T-helper 17 cell (primary cell): ENCODE data around the gene SERPINA9. TPM values are rescaled to one million over a fixed set of nuclear protein-coding genes. Genes with fewer than 3 reads are reported as not detected.

Source experiments
- ATAC-seq: fragments of 150-1000 bp; cut with Tn5 transposase; 2 replicates; pipeline ENCODE4 v1.10.0; 2021; ENCODE audit warnings: mild to moderate bottlenecking, moderate library complexity
- DNase-seq, 3 donors: peaks; one replicate each; pipeline versions ENCODE4 v3.0.0 to v3.0.0-alpha.2; 2020 to 2021
- H3K9me3 ChIP-seq: one replicate; pipeline ENCODE4 v1.7.0; 2013; ENCODE audit warnings: low read length, mild to moderate bottlenecking; ENCODE audit not compliant: control insufficient read depth, poor library complexity, severe bottlenecking
- H3K27ac Mint-ChIP-seq: one replicate; pipeline ENCODE4 v1.8.0; 2022; ENCODE audit warnings: mild to moderate bottlenecking, moderate library complexity, mixed read lengths
- H3K27me3 Mint-ChIP-seq: one replicate; pipeline ENCODE4 v1.8.0; 2022; ENCODE audit warnings: mixed read lengths
- H3K36me3 Mint-ChIP-seq: one replicate; pipeline ENCODE4 v1.8.0; 2022; ENCODE audit warnings: low read depth, mixed read lengths
- H3K4me1 Mint-ChIP-seq: one replicate; pipeline ENCODE4 v1.8.0; 2022; ENCODE audit warnings: mild to moderate bottlenecking, mixed read lengths
- H3K4me3 Mint-ChIP-seq: one replicate; pipeline ENCODE4 v1.8.0; 2022; ENCODE audit warnings: mild to moderate bottlenecking, moderate library complexity, mixed read lengths
- total RNA-seq, 4 donors: library from RNA in 2 of 4; stranded (reverse) in 2 of 4; gene quantifications; one replicate each; pipeline ENCODE4 v1.2.3 and lab custom pipeline; 2022 to 2026

Gene SERPINA9
- total RNA-seq, 2 donors from 2014 or later, result not detected

DNA sequence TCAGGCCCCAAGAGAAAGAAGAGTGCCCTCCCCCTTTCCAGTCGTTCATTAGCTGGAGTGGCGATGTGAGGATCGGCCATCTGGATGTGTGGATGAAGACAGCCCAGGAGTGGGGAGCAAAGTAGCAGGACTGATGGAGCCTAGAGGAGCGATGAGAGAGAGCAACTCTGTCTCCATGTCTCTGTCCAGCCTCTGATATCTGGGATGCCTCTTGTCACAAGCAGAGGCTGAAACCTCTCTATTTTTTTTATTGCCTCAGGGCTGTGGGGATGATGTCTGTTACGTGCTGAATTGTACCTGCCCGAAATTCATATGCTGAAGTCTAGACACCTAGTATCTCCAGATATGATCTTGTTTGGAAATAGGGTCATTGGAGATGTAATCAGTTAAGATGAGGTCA, 26.1 kb downstream of the SERPINA9 start:
- no peaks in the 10 kb centered on the region for H3K4me1 Mint-ChIP-seq
- no peak for DNase-seq
- no peaks in the 10 kb centered on the region for H3K9me3 ChIP-seq
- H3K4me3 Mint-ChIP-seq, result no peak overlapping the region
- peaks cover 31% of the 10 kb centered on the region for H3K27me3 Mint-ChIP-seq
- H3K36me3 Mint-ChIP-seq, result no peaks in the 10 kb centered on the region
- H3K27ac Mint-ChIP-seq, result no peak overlapping the region
- ATAC-seq, result no peak

DNA sequence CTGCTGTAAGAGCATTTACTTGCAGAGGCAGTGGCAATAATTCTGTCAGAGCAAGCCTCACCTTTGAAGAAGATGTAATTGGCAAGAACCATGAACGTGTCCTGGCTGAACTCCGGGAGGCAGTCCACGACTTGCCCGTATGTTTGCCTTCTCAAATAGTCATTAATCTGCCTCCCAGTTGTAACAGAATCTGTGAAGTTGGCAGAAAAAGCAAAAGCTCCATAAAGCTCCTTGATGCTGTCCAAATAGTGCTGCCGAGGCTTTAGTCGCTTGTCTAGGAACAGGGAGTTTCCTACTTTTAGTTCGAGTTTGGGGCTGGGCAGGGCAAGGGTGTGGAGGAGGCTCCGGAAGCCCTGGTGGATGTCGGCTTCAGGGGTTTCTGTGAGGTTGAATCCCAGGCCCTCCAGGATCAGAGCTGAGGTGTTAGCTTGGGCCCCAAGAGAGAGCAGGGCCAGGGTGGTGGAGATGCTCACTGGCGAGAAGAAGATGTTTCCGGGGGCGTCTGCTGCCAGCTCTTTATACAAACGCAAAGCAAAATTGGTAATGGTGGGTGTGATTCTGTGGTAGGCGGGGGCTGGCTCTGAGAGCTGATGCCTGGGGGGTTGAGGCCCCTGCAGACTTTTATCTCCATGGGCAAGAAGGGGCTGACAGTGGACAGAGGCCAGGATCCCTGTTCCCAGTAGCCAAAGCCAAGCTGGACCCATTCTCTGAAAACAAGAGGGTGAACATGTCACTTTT, 27.8 kb downstream of the SERPINA9 start:
- no peak overlapping the region for H3K4me3 Mint-ChIP-seq
- DNase-seq (no peak), ATAC-seq (no peak)
- H3K27me3 Mint-ChIP-seq, result peaks cover 24% of the 10 kb centered on the region
- H3K9me3 ChIP-seq, result no peaks in the 10 kb centered on the region
- H3K36me3 Mint-ChIP-seq, result no peaks in the 10 kb centered on the region
- H3K4me1 Mint-ChIP-seq, result no peaks in the 10 kb centered on the region
- no peak overlapping the region for H3K27ac Mint-ChIP-seq

DNA sequence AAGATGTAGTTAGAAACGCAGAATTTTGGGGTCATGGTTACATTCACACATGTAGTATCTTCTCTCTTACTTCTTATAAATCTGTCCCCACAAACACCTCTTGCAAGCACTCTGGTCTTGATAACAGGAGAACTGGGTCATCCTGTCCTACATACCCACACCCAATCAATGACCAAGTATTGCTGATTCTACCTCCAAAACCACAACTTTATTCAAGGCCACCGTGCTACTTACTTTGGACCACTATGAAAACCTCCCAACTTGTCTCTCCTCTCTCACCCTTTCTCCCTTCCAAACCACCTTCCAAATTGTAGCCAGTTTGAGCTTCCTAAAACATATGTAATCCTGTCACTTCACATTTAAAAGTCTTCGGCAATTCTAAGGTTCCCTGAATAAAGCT, 28.8 kb downstream of the SERPINA9 start:
- no peak for DNase-seq

DNA sequence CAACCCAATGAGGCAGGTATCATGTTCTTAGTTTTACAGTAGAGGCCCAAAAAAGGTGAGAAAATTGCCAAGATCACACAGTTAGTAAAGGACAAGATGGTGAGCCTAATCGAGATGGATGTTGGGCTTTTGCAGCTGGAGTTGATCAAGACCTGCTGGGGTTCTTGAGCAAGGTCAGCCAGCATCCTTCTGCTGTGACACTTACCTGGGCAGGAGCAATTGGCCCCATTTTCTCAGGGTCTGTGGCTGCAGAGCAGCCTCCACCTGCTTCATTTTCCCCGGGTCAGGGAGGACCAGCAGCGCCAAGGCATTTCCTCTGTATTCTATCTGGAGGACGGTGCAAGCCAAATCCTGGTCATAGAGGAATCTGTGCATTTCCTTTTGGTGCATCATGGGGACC, 29.9 kb downstream of the SERPINA9 start:
- no peaks in the 10 kb centered on the region for H3K36me3 Mint-ChIP-seq
- H3K27ac Mint-ChIP-seq, result no peak overlapping the region
- H3K4me3 Mint-ChIP-seq, result no peak overlapping the region
- peaks cover 24% of the 10 kb centered on the region for H3K27me3 Mint-ChIP-seq
- no peaks in the 10 kb centered on the region for H3K9me3 ChIP-seq
- ATAC-seq, result no peak
- H3K4me1 Mint-ChIP-seq, result no peaks in the 10 kb centered on the region
- DNase-seq, result no peak

More for the DNA sequence above, 28.8 kb downstream of the SERPINA9 start:
- Mint-ChIP-seq H3K27me3 (peaks cover 24% of the 10 kb centered on the region), H3K36me3 (no peaks in the 10 kb centered on the region), H3K4me3 (no peak overlapping the region), H3K27ac (no peak overlapping the region), H3K4me1 (no peaks in the 10 kb centered on the region)
- no peak for ATAC-seq
- H3K9me3 ChIP-seq, result no peaks in the 10 kb centered on the region

DNA sequence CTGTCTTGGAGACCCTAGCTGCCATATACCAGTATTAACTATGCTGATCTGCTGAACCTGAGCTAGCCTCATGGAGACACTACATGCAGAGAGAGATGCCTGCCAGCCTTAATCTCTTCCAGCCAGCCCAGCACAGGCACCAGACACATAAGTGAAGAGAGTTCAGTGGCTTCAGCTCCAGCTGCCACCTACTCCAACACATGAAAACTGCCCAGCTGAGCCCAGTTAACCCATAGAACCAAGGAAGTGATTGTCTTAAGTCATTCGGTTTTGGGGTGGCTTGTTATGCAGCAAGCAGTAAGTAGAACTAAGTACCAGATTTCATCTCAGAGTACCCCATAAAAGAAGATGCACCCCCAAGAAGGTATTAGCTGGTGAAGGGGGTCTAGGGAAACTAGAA, 31.0 kb downstream of the SERPINA9 start:
- Mint-ChIP-seq H3K27me3 (peaks cover 24% of the 10 kb centered on the region), H3K4me3 (no peak overlapping the region), H3K27ac (no peak overlapping the region), H3K36me3 (no peaks in the 10 kb centered on the region), H3K4me1 (no peaks in the 10 kb centered on the region)
- no peaks in the 10 kb centered on the region for H3K9me3 ChIP-seq
- DNase-seq, result no peak
- ATAC-seq, result no peak

DNA sequence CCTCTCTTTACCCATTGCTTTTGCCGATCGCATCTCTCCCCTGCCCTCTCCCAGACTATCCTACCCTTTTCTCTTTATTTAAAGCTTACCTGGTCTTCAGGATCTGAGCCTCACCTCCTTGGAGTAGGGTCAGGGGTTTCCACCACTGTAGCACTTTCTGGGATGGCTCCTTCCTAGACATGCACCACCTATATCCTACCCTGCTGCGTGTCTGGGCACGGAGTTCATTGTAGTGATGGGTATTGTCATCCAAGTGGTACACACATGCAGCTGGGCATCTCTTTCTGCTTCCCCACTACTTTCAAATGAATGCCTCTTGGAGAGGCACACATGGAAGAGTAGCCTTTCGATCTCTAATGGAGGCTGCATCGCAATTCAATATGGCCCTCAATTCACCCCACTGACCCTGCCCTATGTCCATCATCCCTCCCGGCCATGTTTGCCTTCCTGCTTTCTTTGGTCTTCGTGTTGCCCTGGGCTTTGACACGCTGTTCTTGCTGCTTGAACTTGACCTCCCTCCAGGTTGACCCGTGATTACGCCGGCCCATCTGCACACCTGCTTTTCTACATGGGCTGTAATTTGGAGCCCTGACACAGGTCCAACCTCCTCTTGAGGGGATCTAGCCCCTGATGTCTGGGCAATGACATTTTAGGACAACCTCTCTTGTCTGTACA, 34.3 kb downstream of the SERPINA9 start:
- H3K27me3 Mint-ChIP-seq, result no peaks in the 10 kb centered on the region
- H3K36me3 Mint-ChIP-seq, result no peaks in the 10 kb centered on the region
- ATAC-seq (no peak), DNase-seq (no peak)
- H3K4me3 Mint-ChIP-seq, result no peak overlapping the region
- no peak overlapping the region for H3K27ac Mint-ChIP-seq
- H3K9me3 ChIP-seq, result no peaks in the 10 kb centered on the region
- no peaks in the 10 kb centered on the region for H3K4me1 Mint-ChIP-seq

DNA sequence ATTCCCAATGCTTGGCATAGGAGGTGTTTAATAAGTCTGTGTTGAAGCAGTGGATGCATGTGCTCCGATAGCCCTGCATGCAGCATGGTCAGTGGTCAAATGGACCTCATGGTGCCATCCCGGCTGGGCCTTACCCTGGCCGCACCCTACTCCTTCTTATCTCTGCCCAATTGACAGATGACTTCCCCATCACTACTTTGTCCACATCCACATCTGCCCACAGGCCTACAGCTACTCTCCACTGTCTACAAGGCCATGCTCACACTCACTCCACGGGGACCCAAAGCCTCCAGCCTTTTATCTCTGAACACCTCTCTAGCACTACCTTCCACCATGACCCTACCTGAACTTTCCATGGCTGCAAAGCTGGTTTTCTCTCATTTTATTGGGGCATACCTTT, 34.9 kb downstream of the SERPINA9 start:
- H3K4me3 Mint-ChIP-seq, result no peak overlapping the region
- no peak for ATAC-seq
- H3K27ac Mint-ChIP-seq, result no peak overlapping the region
- H3K36me3 Mint-ChIP-seq, result no peaks in the 10 kb centered on the region
- DNase-seq, result no peak
- H3K9me3 ChIP-seq, result no peaks in the 10 kb centered on the region
- H3K4me1 Mint-ChIP-seq, result no peaks in the 10 kb centered on the region
- peaks cover 3% of the 10 kb centered on the region for H3K27me3 Mint-ChIP-seq

DNA sequence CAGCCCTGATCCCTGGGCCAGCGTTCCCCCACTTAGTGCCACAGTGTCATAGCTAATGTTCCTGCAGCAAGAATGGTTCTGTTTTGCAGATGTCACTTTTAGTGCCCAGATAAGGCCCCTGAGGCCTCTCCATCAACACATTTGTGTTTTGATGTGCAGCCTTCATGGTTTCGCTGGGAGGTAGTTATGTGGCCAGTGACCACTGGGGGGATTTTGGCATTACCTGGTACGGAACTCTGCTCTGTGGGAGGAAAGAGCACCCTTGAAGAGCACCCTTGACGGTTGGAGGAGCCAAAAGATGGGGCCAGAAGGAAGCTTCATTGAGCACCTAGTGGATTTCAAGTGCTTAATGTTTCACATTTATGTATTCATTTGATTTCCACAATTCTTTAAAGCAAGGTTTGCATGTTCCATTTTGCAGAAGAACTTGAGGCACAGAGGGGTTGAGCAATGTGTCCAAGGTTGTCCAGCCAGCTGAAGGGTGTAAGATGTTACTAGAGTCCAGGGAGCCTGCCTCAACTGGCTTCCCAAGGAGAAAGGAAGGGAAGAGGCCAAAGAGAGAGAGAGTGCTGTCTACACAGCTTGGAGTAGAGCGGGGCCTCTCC, 36.4 kb downstream of the SERPINA9 start:
- DNase-seq (no peak), ATAC-seq (no peak)
- Mint-ChIP-seq H3K27ac (no peak overlapping the region), H3K27me3 (peaks cover 11% of the 10 kb centered on the region), H3K4me1 (no peaks in the 10 kb centered on the region), H3K36me3 (no peaks in the 10 kb centered on the region), H3K4me3 (no peak overlapping the region)
- H3K9me3 ChIP-seq, result no peaks in the 10 kb centered on the region

DNA sequence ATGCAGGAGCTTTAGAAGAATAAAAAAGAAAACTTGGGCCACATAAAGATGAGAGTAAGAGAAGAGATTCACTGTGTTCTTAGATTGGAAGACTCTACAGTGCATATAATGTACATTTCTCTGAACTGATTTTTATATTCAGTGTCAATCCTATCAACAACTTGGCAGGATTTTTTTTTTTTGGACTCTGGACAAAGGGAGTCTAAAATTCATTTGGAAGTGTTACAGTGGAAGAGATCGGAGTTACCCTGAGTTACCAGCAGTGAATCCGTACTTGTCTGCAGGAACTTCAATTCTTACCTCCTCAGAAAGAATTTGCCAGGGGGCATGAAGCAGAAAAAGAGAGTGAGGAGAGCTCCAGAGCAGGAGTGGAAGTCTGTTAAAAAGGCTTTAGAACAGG, 47.4 kb downstream of the SERPINA9 start:
- H3K27me3 Mint-ChIP-seq, result peaks cover 20% of the 10 kb centered on the region
- H3K4me3 Mint-ChIP-seq, result no peak overlapping the region
- H3K27ac Mint-ChIP-seq, result no peak overlapping the region
- no peaks in the 10 kb centered on the region for H3K4me1 Mint-ChIP-seq
- no peak for DNase-seq
- H3K36me3 Mint-ChIP-seq, result no peaks in the 10 kb centered on the region
- no peaks in the 10 kb centered on the region for H3K9me3 ChIP-seq
- ATAC-seq, result no peak

DNA sequence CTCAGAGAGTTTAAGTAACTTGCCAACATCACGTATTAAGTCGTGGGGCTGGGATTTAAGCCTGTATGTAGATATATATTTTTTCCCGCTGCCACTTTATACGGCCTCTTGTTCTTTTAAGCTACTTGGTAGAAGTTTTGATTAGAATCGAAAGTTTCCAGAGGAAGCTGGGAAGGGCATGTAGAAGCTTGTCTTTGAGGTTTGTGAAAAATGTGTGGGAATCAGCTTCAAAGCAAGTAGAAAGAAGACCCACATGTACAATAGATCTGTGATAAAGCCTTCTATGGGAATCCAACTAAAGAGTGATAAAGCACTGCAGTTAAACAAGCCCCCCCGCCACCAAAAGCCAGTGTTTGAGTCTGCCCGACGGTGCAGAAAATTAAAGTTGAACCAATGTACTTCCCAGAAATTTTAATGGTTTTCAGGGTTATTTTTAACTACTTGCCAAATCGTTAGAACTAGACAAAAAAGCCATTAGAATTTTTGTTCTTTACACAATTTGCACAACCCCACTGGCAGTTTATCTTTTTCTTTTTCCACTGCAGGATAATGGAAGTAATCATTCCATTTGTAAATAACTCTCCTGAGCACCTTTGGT, 48.9 kb downstream of the SERPINA9 start:
- H3K9me3 ChIP-seq, result no peaks in the 10 kb centered on the region
- Mint-ChIP-seq H3K4me1 (peaks cover 2% of the 10 kb centered on the region), H3K4me3 (no peak overlapping the region), H3K36me3 (no peaks in the 10 kb centered on the region), H3K27ac (no peak overlapping the region), H3K27me3 (peaks cover 16% of the 10 kb centered on the region)
- no peak for DNase-seq
- ATAC-seq, result no peak

DNA sequence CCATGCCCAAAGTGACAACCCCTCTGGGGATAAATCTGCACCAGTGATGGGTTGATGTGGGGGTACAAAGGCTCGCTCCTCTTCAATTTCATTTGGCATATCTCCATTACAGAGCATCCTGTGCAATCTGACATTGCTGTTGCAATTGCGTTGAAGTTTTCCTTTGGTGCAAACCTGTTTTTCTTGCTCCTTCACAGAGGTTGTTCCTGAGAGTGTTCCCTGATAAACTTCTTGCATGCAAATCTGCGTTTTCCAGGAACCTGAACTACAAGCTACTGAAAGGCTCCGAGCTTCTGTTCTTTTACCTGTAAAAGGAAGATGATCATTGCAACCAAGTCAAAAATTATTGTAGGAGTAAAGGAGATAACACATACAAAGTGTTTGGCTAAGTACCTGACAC, 49.5 kb downstream of the SERPINA9 start:
- H3K4me1 Mint-ChIP-seq, result peaks cover 2% of the 10 kb centered on the region
- no peaks in the 10 kb centered on the region for H3K36me3 Mint-ChIP-seq
- DNase-seq (no peak), ATAC-seq (no peak)
- no peak overlapping the region for H3K27ac Mint-ChIP-seq
- no peak overlapping the region for H3K4me3 Mint-ChIP-seq
- peaks cover 16% of the 10 kb centered on the region for H3K27me3 Mint-ChIP-seq
- no peaks in the 10 kb centered on the region for H3K9me3 ChIP-seq

DNA sequence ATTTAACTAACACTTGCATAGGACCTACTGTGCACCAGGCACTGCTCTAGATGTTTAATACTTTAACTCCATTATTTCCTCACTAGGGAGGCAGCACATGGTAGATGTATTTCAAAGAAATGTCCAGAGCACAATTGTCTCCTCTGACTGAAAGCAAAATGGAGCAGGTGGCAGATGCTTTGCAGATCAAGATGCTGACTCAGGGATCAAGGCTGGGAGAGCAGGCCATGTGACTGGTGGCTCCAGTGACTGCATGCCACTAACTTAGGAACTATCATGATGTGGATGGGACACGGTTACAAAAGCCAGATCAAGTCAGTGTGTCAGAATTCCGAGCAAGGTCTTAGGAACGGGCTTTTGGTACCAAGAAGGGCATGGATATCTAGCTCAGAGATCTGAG, 51.6 kb downstream of the SERPINA9 start:
- no peaks in the 10 kb centered on the region for H3K9me3 ChIP-seq
- Mint-ChIP-seq H3K27me3 (peaks cover 16% of the 10 kb centered on the region), H3K4me1 (peaks cover 2% of the 10 kb centered on the region), H3K36me3 (no peaks in the 10 kb centered on the region), H3K27ac (no peak overlapping the region), H3K4me3 (no peak overlapping the region)
- no peak for DNase-seq
- ATAC-seq, result no peak

DNA sequence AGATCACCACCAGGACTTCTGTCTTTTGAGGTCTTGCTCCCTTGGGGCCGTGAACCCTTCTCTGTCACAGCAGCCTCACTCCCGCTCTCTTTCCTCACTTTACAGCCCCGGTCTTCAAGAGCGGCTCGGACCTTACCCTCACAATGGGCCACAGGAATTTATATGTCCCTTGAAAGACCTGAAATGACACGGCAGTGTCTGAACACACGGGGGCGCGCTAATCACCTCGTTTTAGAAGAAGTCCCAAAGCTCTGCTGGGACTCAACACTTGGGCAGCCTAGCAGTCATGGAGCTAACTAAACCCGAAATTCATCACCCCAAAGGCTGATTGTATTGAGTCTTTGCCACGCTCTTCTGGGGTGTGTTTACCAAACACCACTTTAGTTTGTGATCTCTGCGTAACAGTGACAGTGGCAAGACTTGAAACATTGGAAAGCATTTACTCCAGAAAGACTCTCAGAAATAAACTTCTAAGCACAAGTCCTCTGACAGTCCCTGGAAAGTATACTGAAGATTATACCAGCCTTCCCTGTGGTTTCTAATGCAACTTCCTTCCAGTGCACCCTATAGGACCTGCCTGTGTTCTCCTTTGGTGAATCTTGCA, 52.4 kb downstream of the SERPINA9 start:
- no peak overlapping the region for H3K4me3 Mint-ChIP-seq
- no peaks in the 10 kb centered on the region for H3K36me3 Mint-ChIP-seq
- H3K27me3 Mint-ChIP-seq, result peaks cover 16% of the 10 kb centered on the region
- no peak overlapping the region for H3K27ac Mint-ChIP-seq
- H3K9me3 ChIP-seq, result no peaks in the 10 kb centered on the region
- DNase-seq (peak in 1 of 3 donors; percentile 7), ATAC-seq (peak; percentile 30)
- peaks cover 2% of the 10 kb centered on the region for H3K4me1 Mint-ChIP-seq
